ENCODE data around the gene RAB3D. TPM values are rescaled to one million over a fixed set of nuclear protein-coding genes. Genes with fewer than 3 reads are reported as not detected.

RAB3D gene
- total RNA-seq, 1 donor from 2014 or later = 19.8 TPM

DNA sequence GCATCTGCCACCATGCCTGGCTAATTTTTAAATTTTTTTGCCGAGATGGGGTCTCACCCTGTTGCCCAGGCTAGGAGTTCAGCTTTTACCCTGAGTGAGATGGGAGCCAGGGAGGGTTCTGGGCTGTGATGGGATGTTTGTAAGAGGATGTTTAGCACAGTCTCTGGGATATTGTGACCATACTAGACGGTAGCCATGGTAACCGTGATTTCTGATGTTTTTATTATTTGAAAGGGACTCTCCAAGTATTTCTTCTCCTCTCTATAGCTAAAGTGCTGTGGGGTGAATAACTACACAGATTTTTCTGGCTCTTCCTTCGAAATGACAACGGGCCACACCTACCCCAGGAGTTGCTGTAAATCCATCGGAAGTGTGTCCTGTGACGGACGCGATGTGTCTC, 33.1 kb downstream of the RAB3D start:
- DNase-seq (ENCODE audit: low read depth) = no peak
- H3K27me3 ChIP-seq (ENCODE audit: control insufficient read depth, insufficient read depth, low read length) = no peaks in the 10 kb centered on the region
- H3K36me3 ChIP-seq (ENCODE audit: control insufficient read depth, insufficient read depth, low read length) = no peaks in the 10 kb centered on the region
- TF ChIP-seq, protein P1, sequence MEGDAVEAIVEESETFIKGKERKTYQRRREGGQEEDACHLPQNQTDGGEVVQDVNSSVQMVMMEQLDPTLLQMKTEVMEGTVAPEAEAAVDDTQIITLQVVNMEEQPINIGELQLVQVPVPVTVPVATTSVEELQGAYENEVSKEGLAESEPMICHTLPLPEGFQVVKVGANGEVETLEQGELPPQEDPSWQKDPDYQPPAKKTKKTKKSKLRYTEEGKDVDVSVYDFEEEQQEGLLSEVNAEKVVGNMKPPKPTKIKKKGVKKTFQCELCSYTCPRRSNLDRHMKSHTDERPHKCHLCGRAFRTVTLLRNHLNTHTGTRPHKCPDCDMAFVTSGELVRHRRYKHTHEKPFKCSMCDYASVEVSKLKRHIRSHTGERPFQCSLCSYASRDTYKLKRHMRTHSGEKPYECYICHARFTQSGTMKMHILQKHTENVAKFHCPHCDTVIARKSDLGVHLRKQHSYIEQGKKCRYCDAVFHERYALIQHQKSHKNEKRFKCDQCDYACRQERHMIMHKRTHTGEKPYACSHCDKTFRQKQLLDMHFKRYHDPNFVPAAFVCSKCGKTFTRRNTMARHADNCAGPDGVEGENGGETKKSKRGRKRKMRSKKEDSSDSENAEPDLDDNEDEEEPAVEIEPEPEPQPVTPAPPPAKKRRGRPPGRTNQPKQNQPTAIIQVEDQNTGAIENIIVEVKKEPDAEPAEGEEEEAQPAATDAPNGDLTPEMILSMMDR (IDR thresholded peaks at IDR 0.05; ENCODE audit: insufficient read depth, low read length, poor library complexity, severe bottlenecking) = no peak
- no peak overlapping the region for H3K4me3 ChIP-seq (ENCODE audit: low read depth, low read length)

DNA sequence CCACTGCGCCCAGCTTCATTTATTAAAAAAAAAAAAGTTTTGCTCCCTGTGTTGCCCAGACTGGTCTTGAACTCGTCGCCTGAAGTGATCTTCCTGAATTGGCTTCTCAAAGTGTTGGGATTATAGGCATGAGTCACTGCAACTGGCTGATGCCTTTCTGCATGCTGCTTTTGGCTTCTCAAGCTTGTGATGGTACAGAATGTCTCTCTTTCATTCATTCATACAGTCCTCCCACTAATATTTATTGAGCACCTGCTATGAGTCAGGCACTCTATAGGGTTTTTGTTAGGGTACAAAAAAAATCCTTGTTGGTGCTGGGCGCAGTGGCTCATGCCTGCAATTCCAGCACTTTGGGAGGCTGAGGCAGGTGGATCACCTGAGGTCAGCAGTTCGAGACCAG, 34.5 kb downstream of the RAB3D start:
- no peak for DNase-seq (ENCODE audit: low read depth)

DNA sequence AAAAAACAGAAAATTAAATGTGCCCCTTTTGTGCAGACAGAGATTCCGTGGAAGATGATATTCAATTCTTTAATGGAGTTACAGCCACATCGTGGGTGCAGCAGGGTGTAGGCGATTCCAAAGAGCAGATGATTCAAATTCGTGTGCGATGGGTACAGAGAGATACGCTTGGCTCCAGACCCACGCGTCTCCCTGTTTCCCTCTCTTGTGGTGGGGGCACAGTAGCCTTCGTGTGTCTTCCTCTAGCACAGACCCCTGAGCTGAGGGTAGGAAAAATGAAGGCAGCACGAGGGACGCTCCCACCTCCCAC, 38.7 kb downstream of the RAB3D start:
- no peak for DNase-seq (ENCODE audit: low read depth)
- H3K27me3 ChIP-seq (ENCODE audit: control insufficient read depth, insufficient read depth, low read length) = no peaks in the 10 kb centered on the region
- no peak overlapping the region for H3K4me3 ChIP-seq (ENCODE audit: low read depth, low read length)
- TF ChIP-seq, protein P1 (IDR thresholded peaks at IDR 0.05; ENCODE audit: insufficient read depth, low read length, poor library complexity, severe bottlenecking) = no peak
- no peaks in the 10 kb centered on the region for H3K36me3 ChIP-seq (ENCODE audit: control insufficient read depth, insufficient read depth, low read length)

More for the DNA sequence above, 34.5 kb downstream of the RAB3D start:
- TF ChIP-seq, protein P1 (IDR thresholded peaks at IDR 0.05; ENCODE audit: insufficient read depth, low read length, poor library complexity, severe bottlenecking) = no peak
- Histone ChIP-seq H3K4me3 (ENCODE audit: low read depth, low read length) (no peak overlapping the region), H3K27me3 (ENCODE audit: control insufficient read depth, insufficient read depth, low read length) (no peaks in the 10 kb centered on the region), H3K36me3 (ENCODE audit: control insufficient read depth, insufficient read depth, low read length) (no peaks in the 10 kb centered on the region)

DNA sequence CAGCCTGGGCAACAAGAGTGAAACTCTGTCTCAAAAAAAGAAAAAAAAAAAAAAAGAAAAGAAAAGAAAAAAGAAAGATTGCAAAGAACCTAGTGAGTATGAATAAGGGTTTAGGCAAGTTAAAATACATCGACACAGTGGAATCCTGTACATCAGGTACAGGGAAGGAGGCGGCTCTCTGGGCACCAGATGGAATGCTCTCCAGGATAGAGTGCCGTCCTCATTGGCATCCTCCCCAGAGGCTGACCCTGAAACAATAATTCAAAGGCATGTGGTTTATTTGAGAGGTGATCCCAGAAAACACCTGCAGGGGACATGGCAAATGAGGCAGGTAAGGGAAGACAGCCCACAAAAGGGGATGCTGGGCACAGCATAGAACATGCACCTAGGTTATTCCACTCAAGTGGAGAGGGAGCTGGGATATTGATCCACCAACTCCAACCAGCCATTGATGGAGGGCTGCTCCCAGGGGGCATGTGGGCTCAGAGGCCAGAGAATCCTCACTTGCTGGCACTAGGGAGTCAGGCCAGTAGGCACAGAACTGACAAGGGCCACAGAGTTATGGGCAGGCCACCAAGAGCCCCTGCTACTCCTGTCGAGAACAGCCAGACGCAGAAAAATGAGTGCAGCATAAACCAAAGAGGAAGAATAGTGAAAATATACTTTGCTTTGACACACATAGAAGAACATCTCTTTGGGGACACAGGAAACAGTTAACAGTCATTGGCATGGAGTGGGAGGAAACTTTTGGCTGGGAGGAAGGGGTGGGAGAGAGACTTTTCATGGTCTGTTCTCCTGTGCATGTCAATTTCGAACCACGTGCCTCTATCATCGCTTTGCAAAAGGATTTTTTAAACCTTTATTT, 39.3 kb downstream of the RAB3D start:
- no peak overlapping the region for H3K4me3 ChIP-seq (ENCODE audit: low read depth, low read length)
- no peaks in the 10 kb centered on the region for H3K27me3 ChIP-seq (ENCODE audit: control insufficient read depth, insufficient read depth, low read length)
- TF ChIP-seq, protein P1 (IDR thresholded peaks at IDR 0.05; ENCODE audit: insufficient read depth, low read length, poor library complexity, severe bottlenecking) = no peak
- H3K36me3 ChIP-seq (ENCODE audit: control insufficient read depth, insufficient read depth, low read length) = no peaks in the 10 kb centered on the region
- DNase-seq (ENCODE audit: low read depth) = no peak

DNA sequence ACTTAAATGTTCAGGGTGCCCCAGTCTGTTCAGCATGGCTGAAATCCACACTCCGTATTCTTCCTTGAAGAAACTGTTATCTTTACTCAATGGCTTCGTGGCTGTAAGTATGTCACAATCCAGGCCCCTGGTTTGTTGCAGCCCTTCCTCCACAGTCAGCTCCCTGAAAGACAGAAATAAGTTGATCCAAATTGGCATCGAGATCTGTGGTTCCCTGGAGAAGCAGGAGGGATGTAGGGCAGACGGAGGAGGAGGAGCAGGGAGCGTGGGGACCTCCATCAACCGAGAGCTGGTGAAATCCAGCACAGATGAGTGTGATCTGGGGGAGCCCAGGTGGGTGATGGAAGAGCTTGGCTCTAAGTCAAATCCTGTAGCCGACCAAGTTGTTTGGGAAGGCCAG, 43.2 kb downstream of the RAB3D start:
- H3K36me3 ChIP-seq (ENCODE audit: control insufficient read depth, insufficient read depth, low read length) = no peaks in the 10 kb centered on the region
- TF ChIP-seq, protein P1 (IDR thresholded peaks at IDR 0.05; ENCODE audit: insufficient read depth, low read length, poor library complexity, severe bottlenecking) = no peak
- H3K4me3 ChIP-seq (ENCODE audit: low read depth, low read length) = no peak overlapping the region
- no peak for DNase-seq (ENCODE audit: low read depth)
- H3K27me3 ChIP-seq (ENCODE audit: control insufficient read depth, insufficient read depth, low read length) = no peaks in the 10 kb centered on the region

All from kidney epithelial cell (primary cell).